Stomach (tissue), 9 donors: Measurements from ENCODE around the gene CTAG1B. TPM values are rescaled to one million over a fixed set of nuclear protein-coding genes. Genes with fewer than 3 reads are reported as not detected.
"Not testable (repeated sequence)": the region's sequence is repeated elsewhere in the genome, so short reads cannot be mapped to it uniquely, and the experiment has no call there.

Experiments used
- DNase-seq, 2 donors: peaks; one replicate each; pipeline versions ENCODE4 v3.0.0 to v3.0.0-alpha.2; 2013 to 2019
- H3K27ac ChIP-seq, 5 donors: fragments of 200-600 bp in 4 of 5; sonication (generic) in 4 of 5; one replicate each; pipeline ENCODE4 v1.5.1; 2013 to 2019; ENCODE audit warnings: mild to moderate bottlenecking in 1 of 5, moderate library complexity in 1 of 5
- H3K27me3 ChIP-seq, 3 donors: fragments of 200-600 bp; sonication (generic); one replicate each; pipeline ENCODE4 v1.5.1; 2017 to 2019; ENCODE audit warnings: mixed run types in 1 of 3
- H3K36me3 ChIP-seq, 4 donors: fragments of 200-600 bp; sonication (generic); 1 replicate in 3 of 4; 2 replicates in 1 of 4; pipeline ENCODE4 v1.5.1; 2016 to 2019
- H3K4me1 ChIP-seq, 4 donors: fragments of 200-600 bp; sonication (generic); one replicate each; pipeline ENCODE4 v1.5.1; 2016 to 2019
- H3K4me3 ChIP-seq, 4 donors: fragments of 200-600 bp; sonication (generic) in 3 of 4; one replicate each; pipeline ENCODE4 v1.5.1; 2016 to 2019; ENCODE audit warnings: mild to moderate bottlenecking in 1 of 4
- H3K9me3 ChIP-seq, 4 donors: fragments of 200-600 bp; sonication (generic); one replicate each; pipeline ENCODE4 v1.5.1; 2016 to 2019
- CTCF ChIP-seq, 7 experiments: fragments of 450-650 bp in 4 of 7; fragments of 200-600 bp in 3 of 7; sonication (generic) in 3 of 7; IDR thresholded peaks; one replicate each; pipeline ENCODE4 v1.5.1; 2016 to 2019; ENCODE audit warnings: antibody characterized with exemption in 7 of 7, control low read depth in 2 of 7, mild to moderate bottlenecking in 1 of 7
- EP300 ChIP-seq: sonication (generic); formaldehyde crosslinking; IDR thresholded peaks from one replicate; pipeline ENCODE4 v1.6.1; 2017; ENCODE audit warnings: antibody characterized with exemption
- POLR2A ChIP-seq, 4 donors: fragments of 450-650 bp; IDR thresholded peaks; one replicate each; pipeline ENCODE4 v1.6.1; 2016; ENCODE audit warnings: antibody characterized with exemption in 4 of 4, control low read depth in 2 of 4, mild to moderate bottlenecking in 1 of 4, moderate library complexity in 1 of 4
- POLR2AphosphoS5 ChIP-seq, 3 donors: sonication (generic); formaldehyde crosslinking; IDR thresholded peaks; one replicate each; pipeline ENCODE4 v1.6.1; 2016; ENCODE audit warnings: antibody characterized with exemption in 3 of 3
- WGBS, 5 donors: extraction: QIAGEN DNeasy Blood & Tissue Kit in 3 of 5; methylation state at CpG; one replicate each; pipeline versions ENCODE4 v1.1.5 to v1.1.7; 2013 to 2018; 5-methylcytosine and 5-hydroxymethylcytosine counted together
- intact Hi-C: fragments of 100-400 bp; cut with DNase I; formaldehyde crosslinking; loops from one replicate; pipeline ENCODE4 v1.15.1; 2023; ENCODE audit warnings: low total_unique reads
- polyA plus RNA-seq, 3 donors: library from polyadenylated mRNA; stranded (reverse); fragments of 200-250 nt; gene quantifications; one replicate each; pipeline ENCODE4 v1.2.3, GENCODE V29; 2013
- total RNA-seq, 5 donors: library from RNA; depleted of rRNA; stranded (reverse); fragments of >200 nt; gene quantifications; one replicate each; pipeline versions ENCODE4 v1.1.0 to v1.2.3, GENCODE V29; 2014 to 2016
- donor health status: healthy with polysubstance abuse.
- donor health status: Bipolar disorder and iron deficiency.
- donor health status: healthy.

CTAG1B gene
- total and polyA plus RNA-seq, 8 donors = not detected

- DNase-seq = no peak
- H3K27me3 ChIP-seq = peaks cover 0 to 2% (median 0%) of the 10 kb centered on the region in 3 donors
- intact Hi-C loops = no loop called here
- no peak overlapping the region for H3K27ac ChIP-seq
- no peak overlapping the region for H3K4me3 ChIP-seq
- no peaks in the 10 kb centered on the region for H3K4me1 ChIP-seq
- TF ChIP-seq EP300 (no peak), CTCF (IDR thresholded peaks at IDR 0.05) (no peak), POLR2AphosphoS5 (IDR thresholded peaks at IDR 0.05) (no peak), POLR2A (IDR thresholded peaks at IDR 0.05) (no peak)
- H3K36me3 ChIP-seq = no peaks in the 10 kb centered on the region
- WGBS, 5 donors = 81 to 94% (median 90%) methylated on average over 12 to 13 of the region's 15 CpGs
- H3K9me3 ChIP-seq = peaks cover 0 to 4% (median 0%) of the 10 kb centered on the region in 4 donors
Observed at GRCh38 chrX:154654925-154655324, 35.8 kb upstream of the CTAG1B start.

GRCh38 chrX:154654372-154654771, 35.3 kb upstream of the CTAG1B start:
- no peak overlapping the region for H3K4me3 ChIP-seq
- H3K36me3 ChIP-seq = no peaks in the 10 kb centered on the region
- H3K27ac ChIP-seq = no peak overlapping the region
- H3K9me3 ChIP-seq = peaks cover 0 to 9% (median 0%) of the 10 kb centered on the region in 4 donors
- no peaks in the 10 kb centered on the region for H3K4me1 ChIP-seq
- 73 to 89% (median 86%) methylated on average over 4 to 10 of the region's 10 CpGs for WGBS, 5 donors
- H3K27me3 ChIP-seq = peaks cover 0 to 7% (median 0%) of the 10 kb centered on the region in 3 donors
- no peak for DNase-seq
- intact Hi-C loops = no loop called here
- no peak for TF ChIP-seq POLR2AphosphoS5 (IDR thresholded peaks at IDR 0.05)
- TF ChIP-seq CTCF (IDR thresholded peaks at IDR 0.05) = no peak
- TF ChIP-seq POLR2A (IDR thresholded peaks at IDR 0.05) = no peak
- no peak for TF ChIP-seq EP300

GRCh38 chrX:154653413-154653812, 34.3 kb upstream of the CTAG1B start, which contains the start of gene CTAG2:
CTAG2 (minus strand) TSS chrX:154653579; CDS start chrX:154653515, 64 bp downstream.
- intact Hi-C loops, H3K9me3 ChIP-seq, H3K36me3 ChIP-seq, DNase-seq, H3K27me3 ChIP-seq, H3K27ac ChIP-seq, H3K4me3 ChIP-seq, H3K4me1 ChIP-seq: not testable (repeated sequence)
- no CpG with 5 or more reads among the region's 27 CpGs for WGBS, 5 donors

- peaks cover 0 to 7% (median 0%) of the 10 kb centered on the region in 3 donors for H3K27me3 ChIP-seq
- H3K4me3 ChIP-seq = no peak overlapping the region
- no peaks in the 10 kb centered on the region for H3K36me3 ChIP-seq
- H3K27ac ChIP-seq = no peak overlapping the region
- H3K4me1 ChIP-seq = no peaks in the 10 kb centered on the region
- peaks cover 0 to 9% (median 0%) of the 10 kb centered on the region in 4 donors for H3K9me3 ChIP-seq
- TF ChIP-seq POLR2A (IDR thresholded peaks at IDR 0.05) (no peak), CTCF (IDR thresholded peaks at IDR 0.05) (no peak), EP300 (no peak), POLR2AphosphoS5 (IDR thresholded peaks at IDR 0.05) (no peak)
- 85 to 95% (median 93%) methylated on average over 11 to 18 of the region's 23 CpGs for WGBS, 5 donors
- intact Hi-C loops = no loop called here
- DNase-seq = no peak
Observed at GRCh38 chrX:154653048-154653401, 33.9 kb upstream of the CTAG1B start.

GRCh38 chrX:154652311-154653047, 33.4 kb upstream of the CTAG1B start:
- intact Hi-C loops = no loop called here
- no peak for DNase-seq
- peaks cover 0 to 9% (median 0%) of the 10 kb centered on the region in 4 donors for H3K9me3 ChIP-seq
- 92 to 96% (median 94%) methylated on average over 22 to 30 of the region's 30 CpGs for WGBS, 5 donors
- no peaks in the 10 kb centered on the region for H3K4me1 ChIP-seq
- H3K4me3 ChIP-seq = no peak overlapping the region
- no peak overlapping the region for H3K27ac ChIP-seq
- no peaks in the 10 kb centered on the region for H3K36me3 ChIP-seq
- H3K27me3 ChIP-seq = peaks cover 0 to 7% (median 0%) of the 10 kb centered on the region in 3 donors
- TF ChIP-seq POLR2A (IDR thresholded peaks at IDR 0.05) = no peak
- TF ChIP-seq EP300 = no peak
- no peak for TF ChIP-seq CTCF (IDR thresholded peaks at IDR 0.05)
- TF ChIP-seq POLR2AphosphoS5 (IDR thresholded peaks at IDR 0.05) = no peak
